VCaP (cell line): ENCODE measurements around the gene SPTBN4.
"Not testable (repeated sequence)": the region's sequence is repeated elsewhere in the genome, so short reads cannot be mapped to it uniquely, and the experiment has no call there.

Experiments used
- H3K27ac ChIP-seq: fragments of 450-650 bp; 2 replicates; pipeline ENCODE4 v1.5.1; 2017
- TF ChIP-seq, protein P1 (sequence below): fragments of 450-650 bp; conservative IDR thresholded peaks from 2 replicates; pipeline ENCODE4 v1.5.1; 2017; ENCODE audit warnings: mild to moderate bottlenecking, moderate library complexity

SPTBN4 gene

DNA sequence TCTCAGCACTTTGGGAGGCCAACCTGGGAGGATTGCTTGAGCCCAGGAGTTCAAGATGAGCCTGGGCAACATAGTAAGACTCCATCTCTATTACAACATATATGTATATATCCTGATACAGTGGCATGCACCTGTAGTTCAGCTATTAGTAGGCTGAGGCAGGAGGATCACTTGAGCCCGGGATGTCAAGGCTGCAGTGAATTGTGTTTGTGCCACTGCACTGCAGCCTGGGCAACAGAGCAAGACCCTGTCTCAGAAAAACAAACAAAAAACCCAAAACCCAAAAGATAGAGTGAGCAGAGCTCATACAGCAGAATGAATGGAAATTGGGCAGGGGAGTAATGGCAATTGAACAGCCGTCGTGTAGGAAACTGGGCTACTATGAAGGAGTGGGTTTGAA is 92.6 kb downstream of the SPTBN4 start:
- H3K27ac ChIP-seq: no peak overlapping the region
- TF ChIP-seq, protein P1, sequence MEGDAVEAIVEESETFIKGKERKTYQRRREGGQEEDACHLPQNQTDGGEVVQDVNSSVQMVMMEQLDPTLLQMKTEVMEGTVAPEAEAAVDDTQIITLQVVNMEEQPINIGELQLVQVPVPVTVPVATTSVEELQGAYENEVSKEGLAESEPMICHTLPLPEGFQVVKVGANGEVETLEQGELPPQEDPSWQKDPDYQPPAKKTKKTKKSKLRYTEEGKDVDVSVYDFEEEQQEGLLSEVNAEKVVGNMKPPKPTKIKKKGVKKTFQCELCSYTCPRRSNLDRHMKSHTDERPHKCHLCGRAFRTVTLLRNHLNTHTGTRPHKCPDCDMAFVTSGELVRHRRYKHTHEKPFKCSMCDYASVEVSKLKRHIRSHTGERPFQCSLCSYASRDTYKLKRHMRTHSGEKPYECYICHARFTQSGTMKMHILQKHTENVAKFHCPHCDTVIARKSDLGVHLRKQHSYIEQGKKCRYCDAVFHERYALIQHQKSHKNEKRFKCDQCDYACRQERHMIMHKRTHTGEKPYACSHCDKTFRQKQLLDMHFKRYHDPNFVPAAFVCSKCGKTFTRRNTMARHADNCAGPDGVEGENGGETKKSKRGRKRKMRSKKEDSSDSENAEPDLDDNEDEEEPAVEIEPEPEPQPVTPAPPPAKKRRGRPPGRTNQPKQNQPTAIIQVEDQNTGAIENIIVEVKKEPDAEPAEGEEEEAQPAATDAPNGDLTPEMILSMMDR: no peak

- TF ChIP-seq, protein P1: no peak
- no peak overlapping the region for H3K27ac ChIP-seq
Observed at GRCh38 chr19:40560092-40560507, 93.3 kb downstream of the SPTBN4 start.

- H3K27ac ChIP-seq: no peak overlapping the region
- TF ChIP-seq, protein P1: no peak
Observed at GRCh38 chr19:40561947-40562346, 95.1 kb downstream of the SPTBN4 start.

GRCh38 chr19:40564535-40564934 is 97.7 kb downstream of the SPTBN4 start:
- H3K27ac ChIP-seq: not testable (repeated sequence)

GRCh38 chr19:40565355-40565754 is 98.6 kb downstream of the SPTBN4 start:
- TF ChIP-seq, protein P1: no peak

DNA sequence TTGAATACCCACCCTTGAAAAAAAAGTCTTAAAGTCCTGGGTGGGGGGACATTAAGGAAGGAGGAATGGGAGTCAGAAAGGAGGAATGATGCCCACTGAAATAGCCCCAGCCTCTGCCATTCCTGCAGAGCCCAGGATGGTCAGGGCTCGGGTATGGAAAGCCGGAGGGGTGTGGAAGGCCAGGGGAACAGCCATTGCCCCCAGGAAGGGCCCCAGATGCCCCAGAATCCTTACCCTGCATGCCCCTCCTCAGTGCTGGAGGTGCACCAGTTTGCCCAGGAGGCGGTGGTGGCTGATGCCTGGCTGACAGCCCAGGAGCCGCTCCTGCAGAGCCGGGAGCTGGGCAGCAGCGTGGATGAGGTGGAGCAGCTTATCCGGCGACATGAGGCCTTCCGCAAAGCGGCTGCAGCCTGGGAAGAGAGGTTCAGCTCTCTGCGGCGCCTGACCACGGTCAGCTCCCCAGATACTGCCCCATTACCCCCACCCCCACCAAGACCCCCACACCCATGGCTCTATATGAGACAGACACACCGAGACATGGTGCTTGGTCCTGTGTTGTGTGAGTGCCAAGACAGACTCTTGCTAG is 99.2 kb downstream of the SPTBN4 start:
- TF ChIP-seq, protein P1: no peak
- no peak overlapping the region for H3K27ac ChIP-seq

More at GRCh38 chr19:40565355-40565754, 98.6 kb downstream of the SPTBN4 start:
- H3K27ac ChIP-seq: no peak overlapping the region

- TF ChIP-seq, protein P1: no peak
- no peak overlapping the region for H3K27ac ChIP-seq
Observed at GRCh38 chr19:40567040-40567749, 100.4 kb downstream of the SPTBN4 start.
